ENCODE data around the gene SLC9A9. TPM values are rescaled to one million over a fixed set of nuclear protein-coding genes. Genes with fewer than 3 reads are reported as not detected.

The SLC9A9 gene
- polyA plus RNA-seq, 1 donor from 2014 or later, result 0.54 TPM

DNA sequence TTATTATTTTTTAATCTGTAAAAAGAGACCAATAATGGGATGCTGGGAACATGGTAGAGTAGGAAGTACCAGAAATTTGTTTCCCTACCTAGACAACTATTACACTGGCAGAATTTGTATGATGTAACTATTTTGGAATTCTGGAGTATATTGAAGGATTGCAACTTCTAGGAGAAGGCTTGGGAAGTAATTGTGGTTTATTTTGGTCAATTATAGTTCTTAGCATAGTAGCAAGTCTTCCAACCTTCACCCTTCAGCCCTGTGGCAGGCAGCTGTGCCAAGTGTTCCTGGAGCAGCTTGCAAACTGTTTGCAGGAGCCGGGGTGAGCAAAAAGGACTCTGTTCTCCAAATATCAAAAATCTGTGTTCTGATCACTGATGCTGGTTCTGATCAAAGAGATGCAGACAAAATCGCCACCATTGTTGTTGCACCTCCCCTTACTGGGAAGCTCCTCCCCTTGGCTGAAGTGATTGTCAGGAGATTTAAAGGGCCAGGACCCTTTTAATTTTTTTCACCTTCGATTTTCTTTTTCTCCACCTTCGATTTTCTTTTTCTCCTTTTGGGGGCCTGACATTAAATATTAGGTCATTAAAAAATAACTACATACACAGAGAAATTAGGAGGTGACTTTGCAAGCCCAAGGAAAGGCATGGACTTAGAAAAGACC is 363.3 kb downstream of the SLC9A9 start:
- no peaks in the 10 kb centered on the region for H3K27me3 ChIP-seq (ENCODE audit: insufficient read depth, low read depth, low read length)
- no peaks in the 10 kb centered on the region for H3K79me2 ChIP-seq (replicated peaks; ENCODE audit: insufficient read depth, low read length)
- no peak overlapping the region for H2AFZ ChIP-seq (ENCODE audit: low read depth, low read length)
- no peak overlapping the region for H3K9ac ChIP-seq (ENCODE audit: low read length)
- no peaks in the 10 kb centered on the region for H4K20me1 ChIP-seq (ENCODE audit: insufficient read depth)
- no peak overlapping the region for H3K27ac ChIP-seq (ENCODE audit: low read length)
- H3K36me3 ChIP-seq (ENCODE audit: insufficient read depth, low read length), result no peaks in the 10 kb centered on the region
- no peak for TF ChIP-seq TAF1 (IDR thresholded peaks at IDR 0.05; ENCODE audit: low read depth)
- TF ChIP-seq, protein P1, sequence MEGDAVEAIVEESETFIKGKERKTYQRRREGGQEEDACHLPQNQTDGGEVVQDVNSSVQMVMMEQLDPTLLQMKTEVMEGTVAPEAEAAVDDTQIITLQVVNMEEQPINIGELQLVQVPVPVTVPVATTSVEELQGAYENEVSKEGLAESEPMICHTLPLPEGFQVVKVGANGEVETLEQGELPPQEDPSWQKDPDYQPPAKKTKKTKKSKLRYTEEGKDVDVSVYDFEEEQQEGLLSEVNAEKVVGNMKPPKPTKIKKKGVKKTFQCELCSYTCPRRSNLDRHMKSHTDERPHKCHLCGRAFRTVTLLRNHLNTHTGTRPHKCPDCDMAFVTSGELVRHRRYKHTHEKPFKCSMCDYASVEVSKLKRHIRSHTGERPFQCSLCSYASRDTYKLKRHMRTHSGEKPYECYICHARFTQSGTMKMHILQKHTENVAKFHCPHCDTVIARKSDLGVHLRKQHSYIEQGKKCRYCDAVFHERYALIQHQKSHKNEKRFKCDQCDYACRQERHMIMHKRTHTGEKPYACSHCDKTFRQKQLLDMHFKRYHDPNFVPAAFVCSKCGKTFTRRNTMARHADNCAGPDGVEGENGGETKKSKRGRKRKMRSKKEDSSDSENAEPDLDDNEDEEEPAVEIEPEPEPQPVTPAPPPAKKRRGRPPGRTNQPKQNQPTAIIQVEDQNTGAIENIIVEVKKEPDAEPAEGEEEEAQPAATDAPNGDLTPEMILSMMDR (IDR thresholded peaks at IDR 0.05; ENCODE audit: poor library complexity, severe bottlenecking), result no peak
- no peak for TF ChIP-seq EP300 (conservative IDR thresholded peaks at IDR 0.05; ENCODE audit: poor library complexity, severe bottlenecking)
- TF ChIP-seq SMC3 (conservative IDR thresholded peaks at IDR 0.05; ENCODE audit: poor library complexity), result no peak
- no peak for TF ChIP-seq POLR2AphosphoS5 (IDR thresholded peaks at IDR 0.05)
- H3F3A ChIP-seq (ENCODE audit: insufficient read depth, low read length, poor library complexity, severe bottlenecking), result no peaks in the 10 kb centered on the region
- H3K9me3 ChIP-seq (ENCODE audit: low read length), result no peaks in the 10 kb centered on the region
- no peak overlapping the region for H3K4me2 ChIP-seq (ENCODE audit: low read length)
- H3K4me3 ChIP-seq (ENCODE audit: low read length), result no peak overlapping the region
- H3K9me2 ChIP-seq (ENCODE audit: insufficient read depth, low read length), result no peaks in the 10 kb centered on the region

GRCh38 chr3:143483214-143483613 is 365.1 kb downstream of the SLC9A9 start:
- no peaks in the 10 kb centered on the region for H3K9me2 ChIP-seq (ENCODE audit: insufficient read depth, low read length)
- no peaks in the 10 kb centered on the region for H4K20me1 ChIP-seq (ENCODE audit: insufficient read depth)
- H3K27me3 ChIP-seq (ENCODE audit: insufficient read depth, low read depth, low read length), result no peaks in the 10 kb centered on the region
- no peak overlapping the region for H2AFZ ChIP-seq (ENCODE audit: low read depth, low read length)
- H3K4me2 ChIP-seq (ENCODE audit: low read length), result no peak overlapping the region
- no peaks in the 10 kb centered on the region for H3K36me3 ChIP-seq (ENCODE audit: insufficient read depth, low read length)
- no peak overlapping the region for H3K4me3 ChIP-seq (ENCODE audit: low read length)
- no peak overlapping the region for H3K27ac ChIP-seq (ENCODE audit: low read length)
- H3K79me2 ChIP-seq (replicated peaks; ENCODE audit: insufficient read depth, low read length), result no peaks in the 10 kb centered on the region
- H3K9ac ChIP-seq (ENCODE audit: low read length), result no peak overlapping the region
- H3K9me3 ChIP-seq (ENCODE audit: low read length), result no peaks in the 10 kb centered on the region
- no peaks in the 10 kb centered on the region for H3F3A ChIP-seq (ENCODE audit: insufficient read depth, low read length, poor library complexity, severe bottlenecking)
- TF ChIP-seq, protein P1 (IDR thresholded peaks at IDR 0.05; ENCODE audit: poor library complexity, severe bottlenecking), result no peak

- Histone ChIP-seq H3K4me2 (ENCODE audit: low read length) (no peak overlapping the region), H3K27ac (ENCODE audit: low read length) (no peak overlapping the region), H3K4me3 (ENCODE audit: low read length) (no peak overlapping the region), H3F3A (ENCODE audit: insufficient read depth, low read length, poor library complexity, severe bottlenecking) (no peaks in the 10 kb centered on the region), H3K27me3 (ENCODE audit: insufficient read depth, low read depth, low read length) (no peaks in the 10 kb centered on the region), H3K9me2 (ENCODE audit: insufficient read depth, low read length) (no peaks in the 10 kb centered on the region), H2AFZ (ENCODE audit: low read depth, low read length) (no peak overlapping the region), H3K79me2 (replicated peaks; ENCODE audit: insufficient read depth, low read length) (no peaks in the 10 kb centered on the region), H3K9me3 (ENCODE audit: low read length) (no peaks in the 10 kb centered on the region), H3K36me3 (ENCODE audit: insufficient read depth, low read length) (no peaks in the 10 kb centered on the region), H4K20me1 (ENCODE audit: insufficient read depth) (no peaks in the 10 kb centered on the region), H3K9ac (ENCODE audit: low read length) (no peak overlapping the region)
- TF ChIP-seq TAF1 (IDR thresholded peaks at IDR 0.05; ENCODE audit: low read depth) (no peak), MXI1 (conservative IDR thresholded peaks at IDR 0.05; ENCODE audit: poor library complexity, severe bottlenecking) (no peak), EP300 (conservative IDR thresholded peaks at IDR 0.05; ENCODE audit: poor library complexity, severe bottlenecking) (no peak), EZH2 (IDR thresholded peaks at IDR 0.05; ENCODE audit: borderline replicate concordance, insufficient read depth, low read length, poor library complexity, severe bottlenecking) (no peak), RAD21 (conservative IDR thresholded peaks at IDR 0.05) (no peak), SMC3 (conservative IDR thresholded peaks at IDR 0.05; ENCODE audit: poor library complexity) (no peak), POLR2AphosphoS5 (IDR thresholded peaks at IDR 0.05) (no peak)
- TF ChIP-seq, protein P1 (IDR thresholded peaks at IDR 0.05; ENCODE audit: poor library complexity, severe bottlenecking), result no peak
- TF ChIP-seq, protein P2, sequence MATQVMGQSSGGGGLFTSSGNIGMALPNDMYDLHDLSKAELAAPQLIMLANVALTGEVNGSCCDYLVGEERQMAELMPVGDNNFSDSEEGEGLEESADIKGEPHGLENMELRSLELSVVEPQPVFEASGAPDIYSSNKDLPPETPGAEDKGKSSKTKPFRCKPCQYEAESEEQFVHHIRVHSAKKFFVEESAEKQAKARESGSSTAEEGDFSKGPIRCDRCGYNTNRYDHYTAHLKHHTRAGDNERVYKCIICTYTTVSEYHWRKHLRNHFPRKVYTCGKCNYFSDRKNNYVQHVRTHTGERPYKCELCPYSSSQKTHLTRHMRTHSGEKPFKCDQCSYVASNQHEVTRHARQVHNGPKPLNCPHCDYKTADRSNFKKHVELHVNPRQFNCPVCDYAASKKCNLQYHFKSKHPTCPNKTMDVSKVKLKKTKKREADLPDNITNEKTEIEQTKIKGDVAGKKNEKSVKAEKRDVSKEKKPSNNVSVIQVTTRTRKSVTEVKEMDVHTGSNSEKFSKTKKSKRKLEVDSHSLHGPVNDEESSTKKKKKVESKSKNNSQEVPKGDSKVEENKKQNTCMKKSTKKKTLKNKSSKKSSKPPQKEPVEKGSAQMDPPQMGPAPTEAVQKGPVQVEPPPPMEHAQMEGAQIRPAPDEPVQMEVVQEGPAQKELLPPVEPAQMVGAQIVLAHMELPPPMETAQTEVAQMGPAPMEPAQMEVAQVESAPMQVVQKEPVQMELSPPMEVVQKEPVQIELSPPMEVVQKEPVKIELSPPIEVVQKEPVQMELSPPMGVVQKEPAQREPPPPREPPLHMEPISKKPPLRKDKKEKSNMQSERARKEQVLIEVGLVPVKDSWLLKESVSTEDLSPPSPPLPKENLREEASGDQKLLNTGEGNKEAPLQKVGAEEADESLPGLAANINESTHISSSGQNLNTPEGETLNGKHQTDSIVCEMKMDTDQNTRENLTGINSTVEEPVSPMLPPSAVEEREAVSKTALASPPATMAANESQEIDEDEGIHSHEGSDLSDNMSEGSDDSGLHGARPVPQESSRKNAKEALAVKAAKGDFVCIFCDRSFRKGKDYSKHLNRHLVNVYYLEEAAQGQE (IDR thresholded peaks at IDR 0.05; ENCODE audit: borderline replicate concordance), result no peak
Observed at GRCh38 chr3:143482106-143483088, 365.9 kb downstream of the SLC9A9 start.
